ENCODE measurements around the gene PPP1R17. TPM values are rescaled to one million over a fixed set of nuclear protein-coding genes. Genes with fewer than 3 reads are reported as not detected.

Gene PPP1R17
- total RNA-seq, 1 experiment from 2014 or later = 0.06 TPM

GRCh38 chr7:31699050-31699449, 12.0 kb downstream of the PPP1R17 start:
- DNase-seq (ENCODE audit: low read depth) = no peak

GRCh38 chr7:31702354-31702753, 15.3 kb downstream of the PPP1R17 start:
- DNase-seq (ENCODE audit: low read depth) = no peak

- DNase-seq (ENCODE audit: low read depth) = no peak
Measured at GRCh38 chr7:31705377-31705776, 18.4 kb downstream of the PPP1R17 start.

DNA sequence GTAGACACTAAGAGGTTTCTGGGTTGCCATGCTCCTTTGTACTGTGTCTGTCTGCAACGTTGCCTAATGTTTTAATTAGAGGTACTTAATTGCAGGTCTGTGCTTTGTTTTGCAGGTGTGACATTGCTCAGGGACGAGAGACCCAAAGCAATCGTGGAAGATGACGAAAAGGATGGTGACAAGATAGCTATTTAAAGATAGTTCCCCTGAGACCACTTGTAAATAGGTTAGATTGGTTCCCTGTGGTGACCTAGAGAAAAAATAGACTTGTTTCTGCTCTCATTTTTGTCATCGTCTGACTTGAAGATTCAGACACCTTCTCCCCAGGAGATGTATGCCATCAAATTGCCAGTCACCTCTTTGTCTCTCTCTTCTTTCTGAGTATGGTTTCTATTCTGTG, 20.1 kb downstream of the PPP1R17 start:
- no peak for DNase-seq (ENCODE audit: low read depth)

GRCh38 chr7:31710171-31710570, 23.2 kb downstream of the PPP1R17 start:
- DNase-seq (ENCODE audit: low read depth) = no peak

DNA sequence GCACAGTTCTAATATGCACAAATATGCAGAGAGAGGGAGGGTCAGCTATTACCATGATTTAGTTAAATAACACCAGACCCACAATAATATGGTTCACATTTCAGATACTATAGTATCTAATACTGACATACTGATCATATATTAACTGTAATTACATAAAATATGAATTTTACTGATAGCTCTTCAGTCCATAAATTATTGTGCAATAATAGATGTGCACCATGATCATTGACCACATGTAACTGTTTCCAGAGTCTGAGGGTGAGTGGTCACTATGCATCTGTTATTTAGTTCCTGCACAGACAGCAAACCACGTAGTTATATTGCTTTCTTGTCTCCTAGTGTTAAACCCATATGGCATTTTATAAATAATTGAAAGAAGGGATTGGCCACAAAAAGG, 29.3 kb downstream of the PPP1R17 start:
- DNase-seq (ENCODE audit: low read depth) = no peak

GRCh38 chr7:31720366-31720765, 33.4 kb downstream of the PPP1R17 start:
- DNase-seq (ENCODE audit: low read depth) = no peak

- no peak for DNase-seq (ENCODE audit: low read depth)
Measured at GRCh38 chr7:31724696-31725095, 37.7 kb downstream of the PPP1R17 start.

GRCh38 chr7:31729195-31729804, 42.3 kb downstream of the PPP1R17 start:
- DNase-seq (ENCODE audit: low read depth) = no peak

GRCh38 chr7:31734456-31734855, 47.4 kb downstream of the PPP1R17 start:
- DNase-seq (ENCODE audit: low read depth) = peak; percentile 9

GRCh38 chr7:31735991-31736982, 49.3 kb downstream of the PPP1R17 start:
- DNase-seq (ENCODE audit: low read depth) = peak; percentile 53

GRCh38 chr7:31741852-31742251, 54.8 kb downstream of the PPP1R17 start:
- no peak for DNase-seq (ENCODE audit: low read depth)

DNA sequence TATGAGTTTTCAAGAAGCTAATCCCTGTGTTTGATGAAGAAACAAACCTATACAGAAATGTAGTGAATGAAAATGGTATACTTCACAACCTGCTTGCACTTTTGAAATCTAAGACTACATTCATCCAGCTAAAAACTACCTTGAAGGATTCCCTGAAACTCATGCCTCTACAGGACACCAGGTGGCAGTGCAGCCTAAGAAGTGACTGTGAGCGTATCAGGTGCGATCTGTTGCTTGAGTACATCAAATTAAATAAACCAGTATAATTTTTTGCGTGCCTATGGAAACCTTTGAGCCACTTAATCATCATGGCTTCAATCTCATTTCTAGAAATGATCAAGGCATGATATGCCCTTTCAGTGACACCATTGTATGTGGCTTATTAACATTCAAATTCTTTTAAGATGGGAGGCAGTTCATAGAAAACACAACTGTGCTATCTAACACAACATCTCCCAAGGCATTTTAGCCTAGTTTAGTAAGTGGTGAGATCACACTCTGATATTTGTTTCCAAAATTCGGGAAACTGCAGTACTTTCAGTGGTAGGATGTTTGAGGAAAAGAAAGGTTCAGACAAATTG, 57.4 kb downstream of the PPP1R17 start:
- peak; percentile 54 for DNase-seq (ENCODE audit: low read depth)

DNA sequence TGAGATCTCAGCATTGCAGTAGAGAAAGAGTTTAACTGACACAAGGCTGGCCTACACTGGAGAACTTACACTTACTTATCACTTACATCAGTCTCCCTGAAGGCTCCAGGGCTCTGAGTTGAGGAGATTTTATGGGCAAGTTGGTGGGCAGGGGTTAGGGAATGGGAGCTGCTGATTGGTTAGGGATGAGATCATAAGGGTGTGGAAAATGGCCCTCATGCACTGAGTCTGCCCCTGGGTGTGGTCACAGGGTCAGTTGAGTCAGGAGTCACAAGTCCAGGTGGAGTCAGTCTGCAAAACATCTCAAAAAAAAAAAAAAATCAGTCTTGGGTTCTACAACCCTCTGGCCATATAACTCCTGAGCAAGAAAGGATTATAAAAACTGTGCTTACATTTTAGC, 60.5 kb downstream of the PPP1R17 start:
- no peak for DNase-seq (ENCODE audit: low read depth)

GRCh38 chr7:31748084-31748483, 61.1 kb downstream of the PPP1R17 start:
- DNase-seq (ENCODE audit: low read depth) = no peak

- no peak for DNase-seq (ENCODE audit: low read depth)
Measured at GRCh38 chr7:31751726-31752125, 64.7 kb downstream of the PPP1R17 start.

Other genes with a start within 250 kb of the PPP1R17 start
- not detected in 2 replicates for gene ITPRID1, start 173.1 kb upstream of the PPP1R17 start, total RNA-seq (2014; rRNA removed)

Measured in LHCN-M2 (cell line).